A673 (cell line): Measurements from ENCODE around the gene PRKG1. TPM values are rescaled to one million over a fixed set of nuclear protein-coding genes. Genes with fewer than 3 reads are reported as not detected.

Source experiments
- BruUV-seq: library from RNA; stranded (reverse); fragments of 400-500 nt; replicated peaks from 2 replicates; lab custom pipeline; 2021; lab: Mats Ljungman, UMichigan
- CTCF ChIA-PET: fragments of 300-600 bp; sonication (Branson Sonifier 250); formaldehyde crosslinking; loops from one replicate; lab custom pipeline; 2022; ENCODE audit warnings: antibody characterized with exemption; lab: Charles Lee
- POLR2A ChIA-PET: fragments of 300-600 bp; sonication (Branson Sonifier 250); formaldehyde crosslinking; loops from one replicate; lab custom pipeline; 2022; ENCODE audit warnings: antibody characterized with exemption; ENCODE audit not compliant: low non-redundant PET; lab: Charles Lee
- DNase-seq: peaks from one replicate; pipeline ENCODE4 v3.0.0-alpha.2; 2015; ENCODE audit warnings: low spot score
- H3K27ac ChIP-seq: fragments of 200-600 bp; sonication (generic); 2 replicates; pipeline ENCODE4 v1.5.1; 2016; ENCODE audit warnings: mixed run types, low read depth, mild to moderate bottlenecking, mixed read lengths, antibody characterized with exemption, low read length; ENCODE audit not compliant: poor library complexity, severe bottlenecking
- H3K27me3 ChIP-seq: fragments of 200-600 bp; sonication (generic); replicated peaks from 2 replicates; pipeline ENCODE4 v1.6.1; 2017; ENCODE audit warnings: mixed run types, low read depth, mild to moderate bottlenecking, mixed read lengths, antibody characterized with exemption, low read length; ENCODE audit not compliant: insufficient read depth, poor library complexity
- H3K36me3 ChIP-seq: fragments of 200-600 bp; sonication (generic); 2 replicates; pipeline ENCODE4 v1.6.1; 2016; ENCODE audit warnings: mixed run types, mild to moderate bottlenecking, mixed read lengths, antibody characterized with exemption, low read length; ENCODE audit not compliant: insufficient read depth, poor library complexity, severe bottlenecking
- H3K4me1 ChIP-seq: fragments of 200-600 bp; sonication (generic); 2 replicates; pipeline ENCODE4 v1.6.1; 2017; ENCODE audit warnings: mixed run types, mild to moderate bottlenecking, mixed read lengths, antibody characterized with exemption, low read length; ENCODE audit not compliant: insufficient read depth, poor library complexity, severe bottlenecking
- H3K4me3 ChIP-seq: fragments of 200-600 bp; sonication (generic); 2 replicates; pipeline ENCODE4 v1.5.1; 2016; ENCODE audit warnings: low read depth, mixed run types, mild to moderate bottlenecking, mixed read lengths, low read length; ENCODE audit not compliant: poor library complexity, severe bottlenecking
- H3K9me3 ChIP-seq: fragments of 200-600 bp; sonication (generic); 2 replicates; pipeline ENCODE4 v1.6.1; 2016; ENCODE audit warnings: mixed run types, low read depth, mild to moderate bottlenecking, mixed read lengths, antibody characterized with exemption, low read length; ENCODE audit not compliant: poor library complexity, severe bottlenecking
- CTCF ChIP-seq: fragments of 300-800, 200-600 bp; sonication (generic); conservative IDR thresholded peaks from 2 replicates; pipeline ENCODE4 v1.5.1; 2017; ENCODE audit warnings: low read depth, mild to moderate bottlenecking, antibody characterized with exemption, low read length, moderate library complexity, mixed read lengths
- EZH2 ChIP-seq: fragments of 200-600 bp; sonication (generic); IDR thresholded peaks from 2 replicates; pipeline ENCODE4 v1.6.1; 2017; ENCODE audit warnings: borderline replicate concordance, low read depth, mild to moderate bottlenecking, mixed read lengths, antibody characterized with exemption, low read length; ENCODE audit not compliant: poor library complexity, severe bottlenecking
- intact Hi-C: fragments of 100-400 bp; cut with micrococcal nuclease; formaldehyde crosslinking; loops from one replicate; pipeline ENCODE4 v1.10.0; 2022; ENCODE audit not compliant: unreplicated experiment
- total RNA-seq: library from RNA; stranded (reverse); gene quantifications from 2 replicates; pipeline ENCODE4 v1.2.3, GENCODE V29; 2021

Gene PRKG1
- total RNA-seq, 1 experiment from 2014 or later: 0.58 TPM

GRCh38 chr10:51932530-51932929 is 858.2 kb downstream of the PRKG1 start:
- Histone ChIP-seq H3K36me3 (no peaks in the 10 kb centered on the region), H3K4me1 (no peaks in the 10 kb centered on the region), H3K27ac (no peak overlapping the region), H3K9me3 (no peaks in the 10 kb centered on the region), H3K27me3 (peaks cover 7% of the 10 kb centered on the region), H3K4me3 (no peak overlapping the region)
- no peak for DNase-seq
- ChIA-PET CTCF (no interaction called here), POLR2A (no interaction called here)
- TF ChIP-seq CTCF (no peak), EZH2 (no peak)
- intact Hi-C loops: no loop called here
- BruUV-seq: no TSS peak

- H3K27ac ChIP-seq: no peak overlapping the region
- ChIA-PET CTCF (no interaction called here), POLR2A (interaction anchor here (0.7 kb wide), 1 partner anchor 538 kb away, joined by 10 read pairs; no protein-coding TSS in a partner anchor)
- H3K9me3 ChIP-seq: no peaks in the 10 kb centered on the region
- H3K4me3 ChIP-seq: no peak overlapping the region
- H3K4me1 ChIP-seq: no peaks in the 10 kb centered on the region
- DNase-seq: no peak
- BruUV-seq: no TSS peak
- intact Hi-C loops: no loop called here
- TF ChIP-seq CTCF (no peak), EZH2 (no peak)
- no peaks in the 10 kb centered on the region for H3K36me3 ChIP-seq
- peaks cover 7% of the 10 kb centered on the region for H3K27me3 ChIP-seq
Measured at GRCh38 chr10:51934373-51934772, 860.1 kb downstream of the PRKG1 start.

GRCh38 chr10:51935341-51935740 is 861.1 kb downstream of the PRKG1 start:
- Histone ChIP-seq H3K36me3 (no peaks in the 10 kb centered on the region), H3K9me3 (no peaks in the 10 kb centered on the region), H3K27me3 (peaks cover 7% of the 10 kb centered on the region), H3K4me3 (no peak overlapping the region), H3K4me1 (no peaks in the 10 kb centered on the region), H3K27ac (no peak overlapping the region)
- BruUV-seq: no TSS peak
- ChIA-PET POLR2A (no interaction called here), CTCF (no interaction called here)
- no peak for DNase-seq
- no peak for TF ChIP-seq CTCF
- TF ChIP-seq EZH2: no peak
- intact Hi-C loops: no loop called here
